HG02759 (cell line): ENCODE data around the gene SLC39A11.

ENCODE experiments used
- ATAC-seq: cut with Tn5 transposase; IDR thresholded peaks from one replicate; pipeline ENCODE4 v1.9.1; 2021; ENCODE audit warnings: mild to moderate bottlenecking, moderate library complexity; ENCODE audit not compliant: unreplicated experiment

SLC39A11 gene

GRCh38 chr17:72672729-72673128, 419.8 kb downstream of the SLC39A11 start:
- no peak for ATAC-seq

- ATAC-seq, result no peak
Observed at GRCh38 chr17:72671016-72671415, 421.5 kb downstream of the SLC39A11 start.

- no peak for ATAC-seq
Observed at GRCh38 chr17:72667096-72668063, 425.1 kb downstream of the SLC39A11 start.

GRCh38 chr17:72665852-72666851, 426.3 kb downstream of the SLC39A11 start:
- no peak for ATAC-seq

- ATAC-seq, result no peak
Observed at GRCh38 chr17:72662827-72663190, 429.7 kb downstream of the SLC39A11 start.

- ATAC-seq, result no peak
Observed at GRCh38 chr17:72661945-72662826, 430.3 kb downstream of the SLC39A11 start.

- no peak for ATAC-seq
Observed at GRCh38 chr17:72661116-72661944, 431.2 kb downstream of the SLC39A11 start.

GRCh38 chr17:72660274-72661115, 432.0 kb downstream of the SLC39A11 start:
- ATAC-seq, result no peak

- no peak for ATAC-seq
Observed at GRCh38 chr17:72659811-72660210, 432.7 kb downstream of the SLC39A11 start.

- ATAC-seq, result no peak
Observed at GRCh38 chr17:72658675-72659074, 433.8 kb downstream of the SLC39A11 start.

GRCh38 chr17:72657467-72658317, 434.8 kb downstream of the SLC39A11 start:
- no peak for ATAC-seq

- no peak for ATAC-seq
Observed at GRCh38 chr17:72656130-72656763, 436.2 kb downstream of the SLC39A11 start.

GRCh38 chr17:72654706-72655105, 437.8 kb downstream of the SLC39A11 start:
- ATAC-seq, result no peak

GRCh38 chr17:72651988-72652387, 440.5 kb downstream of the SLC39A11 start:
- ATAC-seq, result no peak

- no peak for ATAC-seq
Observed at GRCh38 chr17:72648702-72649101, 443.8 kb downstream of the SLC39A11 start.

- ATAC-seq, result no peak
Observed at GRCh38 chr17:72646176-72646575, 446.3 kb downstream of the SLC39A11 start.

- ATAC-seq, result no peak
Observed at GRCh38 chr17:72644492-72644891, 448.0 kb downstream of the SLC39A11 start.
